HL-60 (cell line): ENCODE data around the gene PLCL2.

ENCODE experiments used
- DNase-seq, 2 experiments: peaks; one replicate each; pipeline ENCODE4 v3.0.0-alpha.2; 2010 to 2020; ENCODE audit warnings: low read depth in 1 of 2, low spot score in 1 of 2
- H3K27ac ChIP-seq: fragments of 250-450 bp; sonication (Bioruptor Pico); replicated peaks from 2 replicates; pipeline ENCODE4 v1.5.1; 2020; ENCODE audit warnings: mild to moderate bottlenecking, moderate library complexity
- H3K27me3 ChIP-seq: fragments of 250-450 bp; sonication (Bioruptor Pico); 2 replicates; pipeline ENCODE4 v1.5.1; 2021; ENCODE audit warnings: mild to moderate bottlenecking, moderate library complexity; ENCODE audit not compliant: insufficient read depth, poor library complexity, severe bottlenecking
- H3K4me3 ChIP-seq: replicated peaks from 2 replicates; pipeline ENCODE4 v1.5.1; 2011; ENCODE audit warnings: mild to moderate bottlenecking, control low read depth, low read length; ENCODE audit not compliant: insufficient read depth
- CTCF ChIP-seq: IDR thresholded peaks from one replicate; pipeline ENCODE4 v1.5.1; 2011; ENCODE audit warnings: low read length, control low read depth, inconsistent platforms; ENCODE audit not compliant: insufficient read depth
- GABPA ChIP-seq: IDR thresholded peaks from 2 replicates; pipeline ENCODE4 v1.6.1; 2012; ENCODE audit warnings: low read depth
- POLR2AphosphoS5 ChIP-seq: IDR thresholded peaks from 2 replicates; pipeline ENCODE4 v1.6.1; 2012; ENCODE audit warnings: low read depth
- REST ChIP-seq: IDR thresholded peaks from 2 replicates; pipeline ENCODE4 v1.6.1; 2012; ENCODE audit warnings: low read depth; ENCODE audit not compliant: insufficient replicate concordance
- SPI1 ChIP-seq: IDR thresholded peaks from 2 replicates; pipeline ENCODE4 v1.6.1; 2012; ENCODE audit warnings: low read depth, mild to moderate bottlenecking, borderline replicate concordance

Gene PLCL2

GRCh38 chr3:16998236-16998923, 113.6 kb downstream of the PLCL2 start:
- no peak for DNase-seq
- H3K4me3 ChIP-seq: no peak overlapping the region
- TF ChIP-seq GABPA: no peak
- no peak for TF ChIP-seq POLR2AphosphoS5
- TF ChIP-seq CTCF: no peak
- no peak for TF ChIP-seq REST
- no peak for TF ChIP-seq SPI1
- H3K27ac ChIP-seq: no peak overlapping the region
- no peaks in the 10 kb centered on the region for H3K27me3 ChIP-seq

GRCh38 chr3:16999161-16999560, 114.4 kb downstream of the PLCL2 start:
- Histone ChIP-seq H3K4me3 (no peak overlapping the region), H3K27me3 (no peaks in the 10 kb centered on the region), H3K27ac (no peak overlapping the region)
- DNase-seq: no peak
- TF ChIP-seq GABPA: no peak

- no peak for TF ChIP-seq POLR2AphosphoS5
- TF ChIP-seq GABPA: no peak
- TF ChIP-seq REST: no peak
- no peak for TF ChIP-seq SPI1
- Histone ChIP-seq H3K27ac (no peak overlapping the region), H3K4me3 (no peak overlapping the region), H3K27me3 (no peaks in the 10 kb centered on the region)
- DNase-seq: no peak
Measured at GRCh38 chr3:16999871-17000270, 115.1 kb downstream of the PLCL2 start.

GRCh38 chr3:17003457-17003856, 118.7 kb downstream of the PLCL2 start:
- Histone ChIP-seq H3K27ac (no peak overlapping the region), H3K27me3 (no peaks in the 10 kb centered on the region), H3K4me3 (no peak overlapping the region)
- DNase-seq: no peak
- no peak for TF ChIP-seq SPI1
- no peak for TF ChIP-seq POLR2AphosphoS5
- TF ChIP-seq REST: no peak
- no peak for TF ChIP-seq CTCF
- no peak for TF ChIP-seq GABPA
